SK-N-SH (cell line): ENCODE results near the gene YWHAE. TPM values are rescaled to one million over a fixed set of nuclear protein-coding genes. Genes with fewer than 3 reads are reported as not detected.

ENCODE experiments used
- CTCF ChIA-PET: fragments of 300-600, 350-600 bp; formaldehyde crosslinking; extraction: SDS; loops from one replicate; lab custom pipeline; 2021; lab: Yijun Ruan, JAX
- POLR2A ChIA-PET: fragments of 350-600 bp; sonication (Branson Sonifier 250); formaldehyde crosslinking; extraction: SDS; loops from one replicate; lab custom pipeline; 2020; ENCODE audit warnings: antibody characterized with exemption, inconsistent platforms; lab: Yijun Ruan, JAX
- DNase-seq: peaks from one replicate; pipeline ENCODE4 v3.0.0; 2012
- H2AFZ ChIP-seq: fragments of 200-600 bp; sonication (generic); 2 replicates; pipeline ENCODE4 v1.8.1; 2016; ENCODE audit warnings: antibody characterized with exemption, mild to moderate bottlenecking, low read depth
- H3F3A ChIP-seq: fragments of 200-600 bp; sonication (generic); replicated peaks from 2 replicates; pipeline ENCODE3; 2016; ENCODE audit warnings: antibody characterized with exemption, mild to moderate bottlenecking; ENCODE audit not compliant: insufficient read depth
- H3K27ac ChIP-seq, 2 experiments: fragments of 200-500 bp in 1 of 2; fragments of 200-600 bp in 1 of 2; sonication (Bioruptor generic) in 1 of 2; sonication (generic), shearing (Covaris generic) in 1 of 2; 2 replicates each; pipeline versions ENCODE4 v1.5.1 to v1.6.1; 2014 to 2016; ENCODE audit warnings: low read depth in 2 of 2, inconsistent platforms in 1 of 2, low read length in 1 of 2, mild to moderate bottlenecking in 1 of 2, mixed read lengths in 1 of 2
- H3K27me3 ChIP-seq: fragments of 200-600 bp; sonication (generic), shearing (Covaris generic); 2 replicates; pipeline ENCODE4 v1.6.1; 2016; ENCODE audit warnings: mixed run types; ENCODE audit not compliant: insufficient read depth
- H3K36me3 ChIP-seq, 2 experiments: fragments of 200-500 bp in 1 of 2; fragments of 200-600 bp in 1 of 2; sonication (Bioruptor generic) in 1 of 2; sonication (generic) in 1 of 2; replicated peaks in 1 of 2; 2 replicates each; pipeline versions ENCODE3 to v1.5.1; 2014 to 2016; ENCODE audit warnings: low read length in 1 of 2, mild to moderate bottlenecking in 1 of 2; ENCODE audit not compliant: insufficient read depth in 2 of 2, control insufficient read depth in 1 of 2
- H3K4me1 ChIP-seq, 2 experiments: fragments of 200-500 bp in 1 of 2; fragments of 200-600 bp in 1 of 2; sonication (Bioruptor generic) in 1 of 2; sonication (generic), shearing (Covaris generic) in 1 of 2; 2 replicates each; pipeline versions ENCODE4 v1.5.1 to v1.6.1; 2014 to 2016; ENCODE audit warnings: low read depth in 1 of 2, low read length in 1 of 2, mixed run types in 1 of 2; ENCODE audit not compliant: insufficient read depth in 2 of 2, control insufficient read depth in 1 of 2
- H3K4me2 ChIP-seq: fragments of 200-600 bp; sonication (generic), shearing (Covaris generic); 2 replicates; pipeline ENCODE4 v1.6.1; 2017; ENCODE audit warnings: mixed run types
- H3K4me3 ChIP-seq, 2 experiments: fragments of 200-500 bp in 1 of 2; fragments of 200-600 bp in 1 of 2; sonication (Bioruptor generic) in 1 of 2; sonication (generic), shearing (Covaris generic) in 1 of 2; 2 replicates each; pipeline versions ENCODE4 v1.5.1 to v1.8.1; 2014 to 2016; ENCODE audit warnings: low read depth in 2 of 2, inconsistent platforms in 1 of 2, low read length in 1 of 2, mild to moderate bottlenecking in 1 of 2, mixed read lengths in 1 of 2, moderate library complexity in 1 of 2
- H3K79me2 ChIP-seq: fragments of 200-600 bp; sonication (generic); 2 replicates; pipeline ENCODE4 v1.8.1; 2017; ENCODE audit warnings: mild to moderate bottlenecking; ENCODE audit not compliant: insufficient read depth
- H3K9ac ChIP-seq: fragments of 200-600 bp; sonication (generic); 2 replicates; pipeline ENCODE4 v1.6.1; 2017; ENCODE audit warnings: mixed run types
- H3K9me2 ChIP-seq: fragments of 200-600 bp; sonication (generic); 2 replicates; pipeline ENCODE4 v1.6.1; 2017; ENCODE audit warnings: mixed run types
- H3K9me3 ChIP-seq: fragments of 200-600 bp; sonication (generic); 2 replicates; pipeline ENCODE4 v1.6.1; 2017; ENCODE audit warnings: mixed run types, mild to moderate bottlenecking, moderate library complexity
- H4K20me1 ChIP-seq: fragments of 200-600 bp; sonication (generic); 2 replicates; pipeline ENCODE4 v1.6.1; 2017; ENCODE audit warnings: mild to moderate bottlenecking, mixed run types; ENCODE audit not compliant: insufficient read depth
- ELF1 ChIP-seq: IDR thresholded peaks from 2 replicates; pipeline ENCODE4 v1.4.0; 2012
- EZH2phosphoT487 ChIP-seq: fragments of 200-600 bp; sonication (generic); IDR thresholded peaks from 2 replicates; pipeline ENCODE4 v1.6.1; 2017; ENCODE audit warnings: low read depth, mixed run types, mild to moderate bottlenecking, antibody characterized with exemption, moderate library complexity, borderline replicate concordance
- FOSL2 ChIP-seq: IDR thresholded peaks from 2 replicates; pipeline ENCODE4 v1.4.0; 2012; ENCODE audit warnings: low read depth, mild to moderate bottlenecking, moderate library complexity, borderline replicate concordance
- FOXJ3 ChIP-seq: sonication (generic); formaldehyde crosslinking; IDR thresholded peaks from 2 replicates; pipeline ENCODE4 v1.5.1; 2020; ENCODE audit warnings: mild to moderate bottlenecking, missing genetic modification reagents
- IRF3 ChIP-seq: fragments of 150-350 bp; IDR thresholded peaks from 2 replicates; pipeline ENCODE4 v1.6.1; 2016; ENCODE audit warnings: mild to moderate bottlenecking, low read depth, low read length
- JUND ChIP-seq: IDR thresholded peaks from 2 replicates; pipeline ENCODE4 v1.4.0; 2012
- MEF2A ChIP-seq: IDR thresholded peaks from 2 replicates; pipeline ENCODE4 v1.4.0; 2012; ENCODE audit warnings: low read depth, borderline replicate concordance
- MXI1 ChIP-seq: IDR thresholded peaks from 2 replicates; pipeline ENCODE4 v1.6.1; 2012; ENCODE audit warnings: mild to moderate bottlenecking, low read depth, low read length, improper control_type of control experiment
- NFIC ChIP-seq: IDR thresholded peaks from 2 replicates; pipeline ENCODE4 v1.4.0; 2012; ENCODE audit warnings: borderline replicate concordance
- POLR2AphosphoS5 ChIP-seq: IDR thresholded peaks from 2 replicates; pipeline ENCODE4 v1.6.1; 2012; ENCODE audit warnings: low read depth, low read length
- RAD21 ChIP-seq: IDR thresholded peaks from 2 replicates; pipeline ENCODE4 v1.6.1; 2012; ENCODE audit warnings: mild to moderate bottlenecking, low read length
- RCOR1 ChIP-seq: fragments of 150-350 bp; IDR thresholded peaks from 2 replicates; pipeline ENCODE4 v1.6.1; 2017; ENCODE audit warnings: antibody characterized with exemption, low read length
- RFX5 ChIP-seq: IDR thresholded peaks from 2 replicates; pipeline ENCODE4 v1.6.1; 2012; ENCODE audit warnings: mild to moderate bottlenecking, improper control_type of control experiment, low read length
- ZBTB33 ChIP-seq: IDR thresholded peaks from 2 replicates; pipeline ENCODE4 v1.4.0; 2012; ENCODE audit warnings: low read depth, borderline replicate concordance
- WGBS: methylation state at CpG from one replicate; pipeline ENCODE4 v1.1.6; 2017; ENCODE audit warnings: low lambda C conversion rate; 5-methylcytosine and 5-hydroxymethylcytosine counted together
- polyA plus RNA-seq, 3 experiments: library from polyadenylated mRNA; depleted of rRNA; stranded (reverse); fragments of >200 nt; gene quantifications; 2 replicates each; pipeline ENCODE4 v1.2.3, GENCODE V29; 2012
- TF ChIP-seq, protein P1 (sequence below): IDR thresholded peaks from 2 replicates; pipeline ENCODE4 v1.4.0; 2012; ENCODE audit warnings: low read depth, borderline replicate concordance
- TF ChIP-seq, protein P2 (sequence below): fragments of 200-600 bp; sonication (generic); IDR thresholded peaks from 2 replicates; pipeline ENCODE4 v1.6.1; 2017; ENCODE audit warnings: antibody characterized with exemption, mild to moderate bottlenecking, moderate library complexity
- TF ChIP-seq, protein P3 (sequence below): fragments of 150-350 bp; IDR thresholded peaks from 2 replicates; pipeline ENCODE4 v1.6.1; 2017; ENCODE audit warnings: antibody characterized with exemption, low read length, low read depth, borderline replicate concordance
- TF ChIP-seq, protein P4 (sequence below): IDR thresholded peaks from 2 replicates; pipeline ENCODE4 v1.4.0; 2012; ENCODE audit warnings: low read depth

YWHAE gene
- polyA plus RNA-seq, 1 of the 3 experiments (the other 2 are of a cell fraction) = 1,023 TPM

DNA sequence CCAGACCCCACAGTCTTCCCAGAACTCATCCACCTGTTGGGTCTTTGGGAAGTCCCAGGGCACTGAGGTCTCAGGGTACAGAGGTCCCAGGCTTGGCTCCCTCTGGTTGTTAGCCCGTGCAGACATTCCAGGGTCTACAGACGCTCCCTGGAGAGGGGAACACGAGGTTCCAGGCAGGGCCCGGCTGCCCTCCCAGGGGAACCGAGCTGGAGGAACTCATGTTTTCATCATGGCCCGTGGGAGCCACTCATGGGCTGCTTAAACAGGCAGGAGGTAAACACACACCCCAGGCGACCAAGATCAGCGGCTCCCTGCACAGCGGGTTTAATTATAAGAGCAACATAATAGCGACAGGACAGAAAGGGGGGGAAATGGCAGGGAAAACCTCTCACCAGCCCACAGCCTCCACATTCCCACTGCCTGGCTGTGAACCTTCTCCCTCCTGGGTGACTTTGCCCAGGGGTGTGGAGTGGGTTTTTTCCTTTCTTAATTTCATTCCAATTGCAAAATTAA is 84.1 kb downstream of the YWHAE start:
- Histone ChIP-seq H3K9me3 (no peaks in the 10 kb centered on the region), H3K36me3 (no peaks in the 10 kb centered on the region), H3K27ac (no peak overlapping the region), H3K79me2 (no peaks in the 10 kb centered on the region), H2AFZ (no peak overlapping the region), H3K4me3 (no peak overlapping the region), H3K4me1 (peaks cover 0 to 5% of the 10 kb centered on the region in 2 experiments; a peak in 1 of 4 replicates), H3K9me2 (no peaks in the 10 kb centered on the region), H3K9ac (no peak overlapping the region), H3F3A (peaks cover 5% of the 10 kb centered on the region), H3K4me2 (no peak overlapping the region), H3K27me3 (peaks cover 40% of the 10 kb centered on the region), H4K20me1 (no peaks in the 10 kb centered on the region)
- no peak for TF ChIP-seq FOSL2
- TF ChIP-seq ELF1 = no peak
- no peak for TF ChIP-seq FOXJ3 (CRISPR knock-in tag)
- no peak for TF ChIP-seq MXI1
- no peak for TF ChIP-seq RAD21
- no peak for TF ChIP-seq MEF2A
- no peak for TF ChIP-seq IRF3
- TF ChIP-seq, protein P1, sequence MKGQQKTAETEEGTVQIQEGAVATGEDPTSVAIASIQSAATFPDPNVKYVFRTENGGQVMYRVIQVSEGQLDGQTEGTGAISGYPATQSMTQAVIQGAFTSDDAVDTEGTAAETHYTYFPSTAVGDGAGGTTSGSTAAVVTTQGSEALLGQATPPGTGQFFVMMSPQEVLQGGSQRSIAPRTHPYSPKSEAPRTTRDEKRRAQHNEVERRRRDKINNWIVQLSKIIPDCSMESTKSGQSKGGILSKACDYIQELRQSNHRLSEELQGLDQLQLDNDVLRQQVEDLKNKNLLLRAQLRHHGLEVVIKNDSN = no peak
- no peak for TF ChIP-seq NFIC
- no peak for TF ChIP-seq RFX5
- TF ChIP-seq EZH2phosphoT487 = no peak
- TF ChIP-seq RCOR1 = no peak
- TF ChIP-seq JUND = no peak
- no peak for TF ChIP-seq ZBTB33
- no peak for TF ChIP-seq POLR2AphosphoS5
- TF ChIP-seq, protein P2, sequence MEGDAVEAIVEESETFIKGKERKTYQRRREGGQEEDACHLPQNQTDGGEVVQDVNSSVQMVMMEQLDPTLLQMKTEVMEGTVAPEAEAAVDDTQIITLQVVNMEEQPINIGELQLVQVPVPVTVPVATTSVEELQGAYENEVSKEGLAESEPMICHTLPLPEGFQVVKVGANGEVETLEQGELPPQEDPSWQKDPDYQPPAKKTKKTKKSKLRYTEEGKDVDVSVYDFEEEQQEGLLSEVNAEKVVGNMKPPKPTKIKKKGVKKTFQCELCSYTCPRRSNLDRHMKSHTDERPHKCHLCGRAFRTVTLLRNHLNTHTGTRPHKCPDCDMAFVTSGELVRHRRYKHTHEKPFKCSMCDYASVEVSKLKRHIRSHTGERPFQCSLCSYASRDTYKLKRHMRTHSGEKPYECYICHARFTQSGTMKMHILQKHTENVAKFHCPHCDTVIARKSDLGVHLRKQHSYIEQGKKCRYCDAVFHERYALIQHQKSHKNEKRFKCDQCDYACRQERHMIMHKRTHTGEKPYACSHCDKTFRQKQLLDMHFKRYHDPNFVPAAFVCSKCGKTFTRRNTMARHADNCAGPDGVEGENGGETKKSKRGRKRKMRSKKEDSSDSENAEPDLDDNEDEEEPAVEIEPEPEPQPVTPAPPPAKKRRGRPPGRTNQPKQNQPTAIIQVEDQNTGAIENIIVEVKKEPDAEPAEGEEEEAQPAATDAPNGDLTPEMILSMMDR = no peak
- TF ChIP-seq, protein P3, sequence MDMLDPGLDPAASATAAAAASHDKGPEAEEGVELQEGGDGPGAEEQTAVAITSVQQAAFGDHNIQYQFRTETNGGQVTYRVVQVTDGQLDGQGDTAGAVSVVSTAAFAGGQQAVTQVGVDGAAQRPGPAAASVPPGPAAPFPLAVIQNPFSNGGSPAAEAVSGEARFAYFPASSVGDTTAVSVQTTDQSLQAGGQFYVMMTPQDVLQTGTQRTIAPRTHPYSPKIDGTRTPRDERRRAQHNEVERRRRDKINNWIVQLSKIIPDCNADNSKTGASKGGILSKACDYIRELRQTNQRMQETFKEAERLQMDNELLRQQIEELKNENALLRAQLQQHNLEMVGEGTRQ = no peak
- TF ChIP-seq, protein P4, sequence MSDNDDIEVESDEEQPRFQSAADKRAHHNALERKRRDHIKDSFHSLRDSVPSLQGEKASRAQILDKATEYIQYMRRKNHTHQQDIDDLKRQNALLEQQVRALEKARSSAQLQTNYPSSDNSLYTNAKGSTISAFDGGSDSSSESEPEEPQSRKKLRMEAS = no peak
- no peak for DNase-seq
- POLR2A ChIA-PET = no interaction called here
- WGBS = 37% methylated on average over 8 of the region's 10 CpGs
- CTCF ChIA-PET = interaction anchor here (1.6 kb wide), 1 partner anchor 16 kb away, joined by 9 read pairs; no protein-coding TSS in a partner anchor
